Stimulated activated naive B cell treated with anti-CD40 and anti-IgM and Interleukin-4, amounts not matched to agents 10 μg/mL and 1 μg/mL and 100 μg/mL, for 72 hours (primary cell): ENCODE results near the gene DRAP1.
A peak's percentile ranks its signal among the peaks of the same experiment; 100 is the strongest.

Source experiments
- ATAC-seq, 2 donors: fragments of 150-1000 bp; cut with Tn5 transposase; replicated peaks; 2 replicates each; pipeline ENCODE4 v1.10.0; 2021; ENCODE audit warnings: moderate library complexity in 1 of 2
- DNase-seq: peaks from one replicate; pipeline ENCODE4 v3.0.0; 2021
- H3K27ac Mint-ChIP-seq: one replicate; pipeline ENCODE4 v1.8.0; 2022; ENCODE audit warnings: mild to moderate bottlenecking, mixed read lengths
- H3K27me3 Mint-ChIP-seq, 2 donors: one replicate each; pipeline ENCODE4 v1.8.0; 2022; ENCODE audit warnings: mixed read lengths in 2 of 2
- H3K36me3 Mint-ChIP-seq, 2 donors: one replicate each; pipeline ENCODE4 v1.8.0; 2022; ENCODE audit warnings: mixed read lengths in 2 of 2, mild to moderate bottlenecking in 1 of 2
- H3K4me1 Mint-ChIP-seq, 2 donors: one replicate each; pipeline ENCODE4 v1.8.0; 2022; ENCODE audit warnings: mixed read lengths in 2 of 2, mild to moderate bottlenecking in 1 of 2
- H3K4me3 Mint-ChIP-seq, 2 donors: one replicate each; pipeline ENCODE4 v1.8.0; 2022; ENCODE audit warnings: mild to moderate bottlenecking in 2 of 2, mixed read lengths in 2 of 2, moderate library complexity in 1 of 2
- H3K9me3 Mint-ChIP-seq, 2 donors: one replicate each; pipeline ENCODE4 v1.8.0; 2022; ENCODE audit warnings: mixed read lengths in 2 of 2, mild to moderate bottlenecking in 1 of 2

DRAP1 gene, protein sequence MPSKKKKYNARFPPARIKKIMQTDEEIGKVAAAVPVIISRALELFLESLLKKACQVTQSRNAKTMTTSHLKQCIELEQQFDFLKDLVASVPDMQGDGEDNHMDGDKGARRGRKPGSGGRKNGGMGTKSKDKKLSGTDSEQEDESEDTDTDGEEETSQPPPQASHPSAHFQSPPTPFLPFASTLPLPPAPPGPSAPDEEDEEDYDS

DNA sequence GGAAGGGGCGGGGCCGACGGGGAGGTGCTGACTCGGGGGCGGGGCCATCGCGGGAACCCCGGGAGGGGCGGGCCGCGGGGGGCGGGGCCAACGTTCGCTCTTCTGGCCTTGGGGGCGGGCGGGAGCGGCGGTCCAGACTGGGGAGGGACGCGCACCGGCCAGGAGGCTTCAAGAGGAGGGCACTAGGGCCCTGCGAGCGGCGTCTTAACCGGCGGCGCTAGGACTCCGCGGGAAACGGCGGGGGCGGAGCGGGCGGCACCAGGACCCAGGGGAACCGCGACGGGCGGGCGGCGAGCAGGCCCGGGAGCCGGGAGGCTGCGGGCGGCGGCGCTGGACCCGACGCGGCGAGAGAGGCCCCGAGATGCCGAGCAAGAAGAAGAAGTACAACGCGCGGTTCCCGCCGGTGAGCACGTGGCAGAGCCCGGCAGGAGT is at the start of gene DRAP1:
Gene DRAP1, plus strand, starts transcription at position 286 of the 432 bp plus-strand sequence. Its CDS starts 76 bp downstream, at position 362.
- ATAC-seq = peak; percentile 93
- peak; percentile 96 for DNase-seq
- Mint-ChIP-seq H3K4me1 (peaks cover 41 to 59% of the 10 kb centered on the region in 2 donors), H3K9me3 (no peaks in the 10 kb centered on the region), H3K27me3 (no peaks in the 10 kb centered on the region), H3K27ac (peak within 1 kb of the TSS; percentile 93), H3K36me3 (peaks cover 28 to 33% of the 10 kb centered on the region in 2 donors), H3K4me3 (peak within 1 kb of the TSS; percentile 95 to 98)

DNA sequence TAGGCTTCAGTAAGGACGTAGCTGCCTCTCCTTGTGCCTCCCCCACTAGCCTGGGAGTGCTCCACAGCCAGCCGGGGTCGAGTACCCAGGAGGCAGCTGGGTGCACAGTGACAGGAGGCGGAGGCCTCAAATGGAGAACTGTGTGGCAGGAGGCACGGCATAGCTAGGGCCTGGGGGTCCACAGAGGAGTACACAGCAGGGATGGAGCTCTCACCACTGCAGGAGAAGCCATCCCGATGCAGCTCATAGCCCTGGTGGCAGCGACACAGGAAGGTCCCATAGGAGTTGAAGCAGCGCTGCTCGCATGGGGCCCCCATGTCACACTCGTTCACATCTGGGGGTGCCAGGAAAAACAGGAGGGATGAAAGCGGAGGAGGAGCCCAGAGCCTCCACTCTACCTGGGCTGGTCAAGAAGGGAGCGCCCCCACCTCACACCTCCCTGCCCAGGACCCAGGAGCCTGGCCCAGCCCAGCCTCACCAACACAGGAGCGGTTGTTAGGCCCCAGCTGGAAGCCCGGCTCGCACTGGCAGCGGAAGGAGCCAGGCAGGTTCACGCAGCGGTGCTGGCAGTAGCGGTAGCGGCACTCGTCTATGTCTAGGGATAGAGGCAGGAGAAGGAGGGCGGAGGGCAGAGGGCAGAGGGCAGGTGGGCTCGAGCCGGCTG is 49.5 kb upstream of the DRAP1 start:
- H3K4me1 Mint-ChIP-seq = peaks cover 27 to 28% of the 10 kb centered on the region in 2 donors
- ATAC-seq (no peak), DNase-seq (no peak)
- no peak overlapping the region for H3K4me3 Mint-ChIP-seq
- peak overlapping the region; percentile 59 for H3K27ac Mint-ChIP-seq
- H3K9me3 Mint-ChIP-seq = no peaks in the 10 kb centered on the region
- peaks cover 0 to 8% of the 10 kb centered on the region in 2 donors for H3K27me3 Mint-ChIP-seq
- peaks cover 23 to 33% of the 10 kb centered on the region in 2 donors for H3K36me3 Mint-ChIP-seq

DNA sequence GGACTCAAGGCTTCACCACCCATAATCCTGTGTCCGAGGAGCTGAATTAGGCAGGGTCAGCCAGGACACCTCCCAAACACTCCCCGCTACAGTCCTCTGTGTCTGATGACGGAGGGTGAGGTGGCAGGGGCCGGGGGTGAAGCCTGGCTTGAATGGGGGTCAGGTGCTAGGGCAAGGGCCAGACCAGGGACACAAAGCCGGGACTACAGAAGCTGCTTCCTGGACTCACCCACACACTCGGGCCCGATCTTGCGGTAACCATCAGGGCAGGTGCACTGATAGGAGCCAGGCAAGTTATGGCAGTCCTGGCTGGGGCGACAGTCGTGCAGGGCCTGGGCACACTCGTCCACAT is 48.9 kb upstream of the DRAP1 start:
- H3K9me3 Mint-ChIP-seq = no peaks in the 10 kb centered on the region
- no peak for DNase-seq
- H3K27ac Mint-ChIP-seq = peak overlapping the region; percentile 70
- peaks cover 19 to 29% of the 10 kb centered on the region in 2 donors for H3K36me3 Mint-ChIP-seq
- no peak overlapping the region for H3K4me3 Mint-ChIP-seq
- no peak for ATAC-seq
- H3K27me3 Mint-ChIP-seq = peaks cover 0 to 8% of the 10 kb centered on the region in 2 donors
- H3K4me1 Mint-ChIP-seq = peaks cover 24 to 28% of the 10 kb centered on the region in 2 donors

DNA sequence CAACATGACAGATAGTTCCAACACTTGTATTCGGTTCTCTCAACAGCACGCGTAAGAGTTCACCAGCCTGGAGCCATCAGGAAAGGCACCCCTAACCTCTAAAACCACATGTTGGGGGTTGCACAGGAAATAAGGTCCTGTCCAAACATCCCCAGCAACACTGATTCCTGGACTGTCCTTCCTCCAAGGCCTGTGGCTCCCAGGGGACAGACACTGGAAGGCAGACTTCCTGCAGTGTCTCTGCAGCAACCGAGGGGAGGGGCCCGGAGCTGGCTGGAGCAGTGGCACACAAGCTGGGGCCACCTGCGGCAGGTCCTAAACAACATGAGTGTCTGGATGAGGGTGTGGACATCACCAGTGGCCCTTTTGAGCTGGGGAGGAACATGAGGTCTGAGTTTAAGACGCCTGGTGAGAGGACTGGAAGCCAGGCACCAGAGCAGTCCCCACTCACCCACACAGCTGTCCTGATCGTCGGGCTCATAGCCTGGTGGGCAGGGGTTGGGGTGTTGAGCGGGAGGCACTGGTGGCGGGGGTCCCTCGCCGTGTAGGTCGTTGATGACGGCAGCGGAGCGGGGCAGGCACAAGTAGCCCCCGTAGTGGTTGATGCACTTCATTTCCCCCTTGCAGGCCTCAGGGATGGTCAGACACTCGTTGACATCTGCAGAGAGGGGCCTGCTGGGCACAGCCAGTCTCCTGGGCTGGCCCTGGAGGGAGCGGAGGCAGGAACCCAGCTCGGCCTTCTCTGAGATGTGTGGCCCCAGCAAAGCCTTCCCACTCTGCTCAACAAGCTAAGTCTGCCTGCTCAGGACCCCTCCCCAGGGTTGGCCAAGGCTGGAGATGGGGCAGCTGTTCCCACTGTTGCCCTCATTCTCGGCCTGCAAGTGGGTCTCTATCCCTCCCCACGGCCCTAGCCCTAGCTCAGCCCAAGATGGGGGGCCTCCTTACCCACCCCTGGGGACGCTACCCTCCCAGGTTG is 48.2 kb upstream of the DRAP1 start:
- Mint-ChIP-seq H3K4me3 (peak overlapping the region; percentile 8 to 32), H3K9me3 (no peaks in the 10 kb centered on the region), H3K4me1 (peaks cover 23 to 28% of the 10 kb centered on the region in 2 donors), H3K27ac (peak overlapping the region; percentile 70), H3K27me3 (peaks cover 0 to 8% of the 10 kb centered on the region in 2 donors), H3K36me3 (peaks cover 15 to 22% of the 10 kb centered on the region in 2 donors)
- ATAC-seq (peak in 1 of 2 donors; percentile 2), DNase-seq (no peak)

DNA sequence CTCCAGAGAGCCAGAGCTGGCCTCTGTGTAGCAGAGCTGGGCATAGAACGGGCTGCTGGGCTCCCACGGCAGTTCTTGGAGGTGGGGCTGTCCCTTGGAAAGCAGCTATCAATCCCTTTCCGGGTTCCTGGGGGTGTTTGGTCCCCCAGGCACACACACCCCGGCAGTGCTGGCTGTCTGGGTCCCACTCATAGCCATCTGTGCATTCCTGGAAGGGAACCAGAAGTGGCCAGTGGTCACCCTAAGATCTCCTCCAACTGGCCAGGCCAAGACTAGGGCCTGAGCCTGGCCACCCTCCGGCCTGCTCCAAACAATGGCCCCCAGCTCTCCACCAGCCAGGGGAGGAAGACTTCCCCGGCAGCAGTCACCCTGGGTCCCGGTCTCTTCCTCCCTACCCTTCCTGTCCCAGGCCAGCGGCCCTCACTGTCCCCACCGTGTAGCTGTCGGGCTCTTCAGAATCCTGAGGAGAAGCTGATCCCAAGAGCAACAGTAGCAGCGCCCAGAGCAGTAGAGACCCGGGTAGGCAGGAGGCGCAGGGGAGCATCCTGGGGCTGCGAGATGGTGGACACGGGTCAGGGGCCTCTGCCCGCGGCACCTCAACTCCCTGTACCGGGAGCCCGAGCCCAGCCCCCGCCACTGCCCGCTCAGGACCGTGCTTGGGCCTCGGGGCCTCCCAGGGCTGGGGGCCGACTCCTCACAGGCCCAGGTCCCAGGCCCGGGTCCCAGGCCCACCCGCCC is 47.2 kb upstream of the DRAP1 start:
- peaks cover 23 to 28% of the 10 kb centered on the region in 2 donors for H3K4me1 Mint-ChIP-seq
- DNase-seq (no peak), ATAC-seq (no peak)
- peaks cover 12 to 17% of the 10 kb centered on the region in 2 donors for H3K36me3 Mint-ChIP-seq
- H3K27ac Mint-ChIP-seq = peak overlapping the region; percentile 65
- peaks cover 0 to 8% of the 10 kb centered on the region in 2 donors for H3K27me3 Mint-ChIP-seq
- H3K9me3 Mint-ChIP-seq = no peaks in the 10 kb centered on the region
- H3K4me3 Mint-ChIP-seq = peak overlapping the region; percentile 56 to 60

DNA sequence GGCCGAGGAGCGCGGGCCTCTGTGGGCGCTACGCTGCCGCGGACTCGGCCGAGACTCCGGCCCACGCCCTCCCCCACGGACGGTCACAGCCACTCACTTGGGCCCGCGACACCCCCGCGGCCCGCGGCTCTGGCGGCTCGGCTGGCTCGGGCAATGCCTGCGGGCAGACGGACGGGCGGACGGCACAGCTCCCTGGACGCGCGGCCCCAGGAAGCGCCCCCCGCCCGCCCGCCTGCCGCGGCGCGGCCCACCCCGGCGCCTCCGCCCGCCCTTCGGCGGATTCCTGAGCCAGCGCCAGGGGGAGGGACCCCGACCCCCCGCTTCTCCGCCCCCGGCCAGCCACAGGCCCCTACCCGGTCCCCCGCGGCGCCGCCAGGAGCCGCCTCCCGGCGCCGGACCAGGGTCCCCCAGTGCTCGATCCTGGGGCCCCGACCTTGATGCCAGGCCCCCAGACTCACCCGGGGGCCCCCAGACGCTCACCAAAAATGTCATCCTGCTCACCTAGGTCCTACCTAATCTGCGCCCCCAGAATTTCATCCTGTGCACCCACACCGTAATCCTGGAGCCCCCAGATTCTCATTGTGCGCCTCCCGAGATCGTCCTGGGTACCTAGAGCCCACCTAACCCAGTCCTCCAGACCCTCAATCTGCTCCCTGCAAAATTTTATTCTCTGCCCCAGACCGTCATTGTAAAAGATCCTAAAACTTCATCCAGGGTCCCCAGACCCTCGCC is 46.5 kb upstream of the DRAP1 start, which contains the start of gene EFEMP2:
Gene EFEMP2, minus strand, starts transcription at position 215 of the 732 bp plus-strand sequence. CDS start 446 bp downstream, outside the sequence.
- H3K27ac Mint-ChIP-seq = peak within 1 kb of the TSS; percentile 93
- ATAC-seq (no peak), DNase-seq (no peak)
- peaks cover 0 to 8% of the 10 kb centered on the region in 2 donors for H3K27me3 Mint-ChIP-seq
- no peaks in the 10 kb centered on the region for H3K9me3 Mint-ChIP-seq
- peak within 1 kb of the TSS; percentile 85 to 86 for H3K4me3 Mint-ChIP-seq
- peaks cover 23 to 28% of the 10 kb centered on the region in 2 donors for H3K4me1 Mint-ChIP-seq
- peaks cover 4 to 10% of the 10 kb centered on the region in 2 donors for H3K36me3 Mint-ChIP-seq

DNA sequence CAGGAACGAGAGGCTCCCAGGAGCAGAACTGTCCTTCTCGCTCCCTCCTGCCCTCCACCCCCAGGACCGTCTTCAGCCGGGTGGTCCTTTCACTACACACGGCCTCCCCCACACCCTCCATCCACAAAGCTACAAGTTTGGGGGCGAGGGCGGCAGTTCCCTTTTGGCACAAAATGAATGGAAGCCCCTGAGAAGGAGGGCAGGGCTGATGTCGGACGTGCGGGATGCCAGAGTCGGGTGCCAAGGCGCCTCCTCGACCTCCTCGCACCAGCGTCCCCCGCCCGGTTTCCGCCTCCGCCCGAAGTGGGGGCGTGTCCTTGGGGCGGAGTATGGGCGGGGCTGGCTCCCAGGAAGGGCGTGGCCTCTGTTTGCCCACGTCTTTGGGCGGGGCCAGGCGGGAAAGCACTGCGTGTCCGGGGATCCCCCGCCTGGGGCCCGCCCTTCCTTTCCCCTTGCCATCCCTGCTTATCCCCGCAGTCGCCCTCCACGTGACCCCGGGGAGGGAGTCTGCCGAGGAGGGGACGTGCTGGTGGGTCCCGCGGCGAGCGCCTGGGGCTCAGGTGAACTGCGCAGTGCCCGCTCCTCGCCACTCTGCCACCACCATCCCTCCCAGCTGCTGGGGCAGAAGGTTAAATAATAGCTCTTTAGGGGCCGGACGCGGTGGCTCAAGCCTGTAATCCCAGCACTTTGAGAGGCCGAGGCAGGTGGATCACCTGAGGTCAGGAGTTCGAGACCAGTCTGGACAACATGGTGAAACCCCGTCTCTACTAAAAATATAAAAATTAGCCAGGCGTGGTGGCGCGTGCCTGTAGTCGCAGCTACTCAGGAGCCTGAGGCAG is 45.7 kb upstream of the DRAP1 start:
- ATAC-seq (peak; percentile 78 to 89), DNase-seq (peak; percentile 93)
- peaks cover 0 to 2% of the 10 kb centered on the region in 2 donors for H3K36me3 Mint-ChIP-seq
- H3K27ac Mint-ChIP-seq = peak overlapping the region; percentile 93
- H3K4me3 Mint-ChIP-seq = peak overlapping the region; percentile 85 to 86
- peaks cover 23 to 28% of the 10 kb centered on the region in 2 donors for H3K4me1 Mint-ChIP-seq
- H3K9me3 Mint-ChIP-seq = no peaks in the 10 kb centered on the region
- peaks cover 0 to 8% of the 10 kb centered on the region in 2 donors for H3K27me3 Mint-ChIP-seq

DNA sequence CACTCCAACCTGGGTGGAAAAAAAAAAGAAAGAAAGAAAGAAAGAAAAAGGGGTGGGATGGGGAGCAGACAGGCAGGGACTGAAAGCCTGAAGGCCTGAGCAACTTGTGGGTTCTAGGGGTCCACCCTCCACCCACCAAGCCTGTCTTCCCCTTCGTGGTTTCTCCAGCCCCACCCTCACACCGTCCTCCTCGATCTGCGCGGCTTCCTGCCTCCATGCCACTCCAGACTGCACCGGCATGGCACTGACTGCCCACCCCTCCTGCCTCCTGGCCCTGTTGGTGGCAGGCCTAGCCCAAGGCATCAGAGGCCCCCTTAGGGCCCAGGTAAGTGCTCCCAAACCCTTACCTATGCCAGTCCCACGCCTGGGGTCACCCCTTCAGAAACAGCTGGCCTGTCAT is 39.6 kb upstream of the DRAP1 start, which contains the start of gene CTSW:
Gene CTSW, plus strand, starts transcription at position 221 of the 400 bp plus-strand sequence. Its CDS starts 18 bp downstream, at position 239.
- peaks cover 16 to 31% of the 10 kb centered on the region in 2 donors for H3K36me3 Mint-ChIP-seq
- peak within 1 kb of the TSS in 1 of 2 donors; percentile 23 for H3K4me3 Mint-ChIP-seq
- peaks cover 11 to 21% of the 10 kb centered on the region in 2 donors for H3K4me1 Mint-ChIP-seq
- no peaks in the 10 kb centered on the region for H3K9me3 Mint-ChIP-seq
- no peak for DNase-seq
- peak within 1 kb of the TSS; percentile 37 for H3K27ac Mint-ChIP-seq
- ATAC-seq = peak in 1 of 2 donors; percentile 23
- no peaks in the 10 kb centered on the region for H3K27me3 Mint-ChIP-seq

DNA sequence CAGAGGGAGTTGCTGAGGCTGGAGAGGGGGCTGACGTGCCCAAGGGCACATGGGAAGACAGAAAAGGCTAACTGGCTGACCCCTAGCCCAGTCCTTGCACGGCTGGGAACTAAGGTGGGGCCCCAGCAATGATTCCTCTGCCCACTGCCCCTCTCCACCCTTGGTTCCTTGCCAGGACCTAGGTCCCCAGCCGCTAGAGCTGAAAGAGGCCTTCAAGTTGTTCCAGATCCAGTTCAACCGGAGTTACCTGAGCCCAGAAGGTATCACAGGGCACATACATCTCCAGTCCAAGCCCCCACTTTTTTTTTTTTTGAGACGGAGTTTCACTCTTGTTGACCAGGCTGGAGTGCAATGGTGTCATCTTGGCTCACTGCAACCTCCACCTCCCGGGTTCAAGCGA is 39.2 kb upstream of the DRAP1 start:
- no peak for ATAC-seq
- Mint-ChIP-seq H3K27me3 (no peaks in the 10 kb centered on the region), H3K36me3 (peaks cover 18 to 35% of the 10 kb centered on the region in 2 donors), H3K27ac (no peak overlapping the region), H3K4me3 (no peak overlapping the region), H3K4me1 (peaks cover 15 to 26% of the 10 kb centered on the region in 2 donors), H3K9me3 (no peaks in the 10 kb centered on the region)
- no peak for DNase-seq

DNA sequence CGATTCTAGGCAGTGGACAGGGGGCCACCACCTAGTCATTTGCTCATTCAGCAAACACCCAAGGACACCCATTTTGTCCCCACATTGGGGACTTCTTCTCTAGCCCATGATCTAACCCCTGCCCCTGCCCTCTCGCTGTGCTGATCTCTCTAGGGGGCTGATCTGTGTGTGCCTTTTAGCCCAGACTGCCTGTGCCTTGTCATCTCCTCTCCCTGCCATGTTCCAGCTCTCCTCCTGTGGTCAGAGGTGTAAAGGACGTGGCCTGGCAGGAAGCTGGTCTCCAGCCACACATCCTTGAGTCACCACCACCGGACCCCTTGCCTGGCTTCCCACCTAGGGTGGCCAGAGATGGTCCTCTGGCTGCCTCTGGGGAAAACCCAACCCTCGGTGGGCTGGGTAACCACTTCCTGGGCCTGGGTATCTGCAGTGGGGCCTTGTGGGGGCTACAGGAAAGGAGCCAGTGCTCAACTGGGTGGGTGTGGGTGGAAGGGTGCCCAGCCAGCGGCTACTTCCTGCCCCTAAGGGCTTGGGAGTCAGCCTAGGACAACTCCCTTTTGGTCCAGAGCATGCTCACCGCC is 38.3 kb upstream of the DRAP1 start:
- peaks cover 22 to 39% of the 10 kb centered on the region in 2 donors for H3K36me3 Mint-ChIP-seq
- ATAC-seq (no peak), DNase-seq (no peak)
- peak overlapping the region in 1 of 2 donors; percentile 23 for H3K4me3 Mint-ChIP-seq
- H3K27me3 Mint-ChIP-seq = no peaks in the 10 kb centered on the region
- no peak overlapping the region for H3K27ac Mint-ChIP-seq
- H3K9me3 Mint-ChIP-seq = no peaks in the 10 kb centered on the region
- H3K4me1 Mint-ChIP-seq = peaks cover 18 to 31% of the 10 kb centered on the region in 2 donors

DNA sequence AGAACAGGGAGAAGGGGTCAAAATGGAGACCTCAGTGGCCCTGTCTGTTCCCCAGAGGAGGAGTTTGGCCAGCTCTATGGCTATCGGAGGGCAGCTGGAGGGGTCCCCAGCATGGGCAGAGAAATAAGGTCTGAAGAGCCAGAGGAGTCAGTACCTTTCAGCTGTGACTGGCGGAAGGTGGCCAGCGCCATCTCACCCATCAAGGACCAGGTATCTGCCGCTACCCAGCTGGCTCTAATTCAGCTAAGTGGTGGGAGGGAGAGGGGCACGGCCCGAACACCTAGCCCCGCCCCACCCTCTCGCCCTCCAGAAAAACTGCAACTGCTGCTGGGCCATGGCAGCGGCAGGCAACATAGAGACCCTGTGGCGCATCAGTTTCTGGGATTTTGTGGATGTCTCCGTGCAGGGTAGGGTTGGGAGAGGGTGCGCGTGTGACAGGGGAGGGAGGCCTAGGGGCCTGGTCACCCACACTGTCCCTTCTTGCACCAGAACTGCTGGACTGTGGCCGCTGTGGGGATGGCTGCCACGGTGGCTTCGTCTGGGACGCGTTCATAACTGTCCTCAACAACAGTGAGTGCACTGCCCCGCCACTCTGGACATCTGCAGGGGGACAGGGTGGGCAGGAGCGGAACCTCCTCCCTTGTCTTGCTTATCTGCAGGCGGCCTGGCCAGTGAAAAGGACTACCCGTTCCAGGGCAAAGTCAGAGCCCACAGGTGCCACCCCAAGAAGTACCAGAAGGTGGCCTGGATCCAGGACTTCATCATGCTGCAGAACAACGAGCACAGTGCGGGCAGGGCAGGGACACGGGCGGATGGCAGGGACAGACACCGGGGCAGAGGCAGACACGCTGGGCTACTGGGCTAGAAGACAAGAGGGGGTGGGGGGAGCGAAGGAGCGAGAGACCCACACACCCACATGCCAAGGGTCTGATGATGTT is 36.8 kb upstream of the DRAP1 start:
- H3K36me3 Mint-ChIP-seq = peaks cover 31 to 47% of the 10 kb centered on the region in 2 donors
- no peak for DNase-seq
- H3K9me3 Mint-ChIP-seq = no peaks in the 10 kb centered on the region
- no peak overlapping the region for H3K4me3 Mint-ChIP-seq
- H3K27me3 Mint-ChIP-seq = no peaks in the 10 kb centered on the region
- H3K27ac Mint-ChIP-seq = no peak overlapping the region
- peaks cover 28 to 44% of the 10 kb centered on the region in 2 donors for H3K4me1 Mint-ChIP-seq
- ATAC-seq = no peak
